Measurements from ENCODE around the gene CMPK2.

DNA sequence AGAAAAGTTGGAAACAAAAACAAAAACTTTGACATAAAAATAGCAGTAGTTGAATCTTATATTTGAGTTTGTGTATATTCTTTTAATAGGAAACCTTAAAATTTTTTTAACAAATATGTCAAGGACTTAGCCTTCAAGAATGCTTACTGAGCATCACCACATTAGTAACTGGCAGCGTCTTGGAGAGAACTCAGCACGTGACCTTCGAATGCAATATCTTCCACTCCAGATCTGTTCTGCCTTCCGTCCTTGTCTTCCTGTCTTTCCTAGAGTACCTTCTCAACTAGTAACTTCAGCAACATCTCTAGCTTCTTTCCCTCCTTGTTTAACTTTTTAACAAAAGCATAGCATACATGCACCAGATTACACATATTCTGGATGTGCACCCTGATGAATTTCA lies 12.8 kb upstream of the CMPK2 start:
- TF ChIP-seq RFX5 (IDR thresholded peaks at IDR 0.05; ENCODE audit: low read length) (no peak), CTCF (IDR thresholded peaks at IDR 0.05) (no peak), JUND (IDR thresholded peaks at IDR 0.05) (no peak), YY1 (IDR thresholded peaks at IDR 0.05; ENCODE audit: low read depth) (no peak), MAX (IDR thresholded peaks at IDR 0.05; ENCODE audit: low read depth) (no peak), EZH2phosphoT487 (IDR thresholded peaks at IDR 0.05; ENCODE audit: borderline replicate concordance, low read depth) (no peak), SIN3A (IDR thresholded peaks at IDR 0.05; ENCODE audit: borderline replicate concordance, low read depth, low read length) (no peak), USF1 (IDR thresholded peaks at IDR 0.05; ENCODE audit: borderline replicate concordance, low read depth) (no peak), TEAD4 (IDR thresholded peaks at IDR 0.05; ENCODE audit: borderline replicate concordance, insufficient read depth) (no peak), PBX3 (IDR thresholded peaks at IDR 0.05) (no peak)
- TF ChIP-seq, protein P1, sequence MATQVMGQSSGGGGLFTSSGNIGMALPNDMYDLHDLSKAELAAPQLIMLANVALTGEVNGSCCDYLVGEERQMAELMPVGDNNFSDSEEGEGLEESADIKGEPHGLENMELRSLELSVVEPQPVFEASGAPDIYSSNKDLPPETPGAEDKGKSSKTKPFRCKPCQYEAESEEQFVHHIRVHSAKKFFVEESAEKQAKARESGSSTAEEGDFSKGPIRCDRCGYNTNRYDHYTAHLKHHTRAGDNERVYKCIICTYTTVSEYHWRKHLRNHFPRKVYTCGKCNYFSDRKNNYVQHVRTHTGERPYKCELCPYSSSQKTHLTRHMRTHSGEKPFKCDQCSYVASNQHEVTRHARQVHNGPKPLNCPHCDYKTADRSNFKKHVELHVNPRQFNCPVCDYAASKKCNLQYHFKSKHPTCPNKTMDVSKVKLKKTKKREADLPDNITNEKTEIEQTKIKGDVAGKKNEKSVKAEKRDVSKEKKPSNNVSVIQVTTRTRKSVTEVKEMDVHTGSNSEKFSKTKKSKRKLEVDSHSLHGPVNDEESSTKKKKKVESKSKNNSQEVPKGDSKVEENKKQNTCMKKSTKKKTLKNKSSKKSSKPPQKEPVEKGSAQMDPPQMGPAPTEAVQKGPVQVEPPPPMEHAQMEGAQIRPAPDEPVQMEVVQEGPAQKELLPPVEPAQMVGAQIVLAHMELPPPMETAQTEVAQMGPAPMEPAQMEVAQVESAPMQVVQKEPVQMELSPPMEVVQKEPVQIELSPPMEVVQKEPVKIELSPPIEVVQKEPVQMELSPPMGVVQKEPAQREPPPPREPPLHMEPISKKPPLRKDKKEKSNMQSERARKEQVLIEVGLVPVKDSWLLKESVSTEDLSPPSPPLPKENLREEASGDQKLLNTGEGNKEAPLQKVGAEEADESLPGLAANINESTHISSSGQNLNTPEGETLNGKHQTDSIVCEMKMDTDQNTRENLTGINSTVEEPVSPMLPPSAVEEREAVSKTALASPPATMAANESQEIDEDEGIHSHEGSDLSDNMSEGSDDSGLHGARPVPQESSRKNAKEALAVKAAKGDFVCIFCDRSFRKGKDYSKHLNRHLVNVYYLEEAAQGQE (IDR thresholded peaks at IDR 0.05; ENCODE audit: low read depth, low read length) = no peak

Measured in SK-N-SH (cell line).